K562 (cell line): ENCODE measurements around the gene SPNS2. TPM values are rescaled to one million over a fixed set of nuclear protein-coding genes. Genes with fewer than 3 reads are reported as not detected.
A peak's percentile ranks its signal among the peaks of the same experiment; 100 is the strongest.

ENCODE experiments used
- ATAC-seq: fragments of 200-7000 bp; cut with Tn5 transposase; 3 replicates; pipeline ENCODE4 v1.9.1; 2020; ENCODE audit warnings: moderate library complexity
- BruUV-seq: library from RNA; stranded (reverse); fragments of 400-500 nt; replicated peaks from 2 replicates; lab custom pipeline; 2021; lab: Mats Ljungman, UMichigan
- CTCF ChIA-PET: fragments of 300-600 bp; formaldehyde crosslinking; extraction: SDS; loops from one replicate; lab custom pipeline; 2021; ENCODE audit warnings: low intra/inter-chr PET ratio; lab: Yijun Ruan, JAX
- POLR2A ChIA-PET: fragments of 300-600, 350-650 bp; sonication (Branson Sonifier 250); formaldehyde crosslinking; extraction: SDS; loops from one replicate; lab custom pipeline; 2021; ENCODE audit warnings: antibody characterized with exemption, inconsistent platforms; lab: Yijun Ruan, JAX
- DNase-seq, 4 experiments: peaks; one replicate each; pipeline versions ENCODE4 v3.0.0 to v3.0.0-alpha.2; 2011 to 2018; ENCODE audit warnings: low spot score in 3 of 4, mixed read lengths in 3 of 4; ENCODE audit errors: extremely low read depth in 1 of 4
- FAIRE-seq: peaks from 2 replicates; lab custom pipeline; 2011; peaks lifted over from hg19 to GRCh38; lab: Jason Lieb, UNC
- H2AFZ ChIP-seq: 2 replicates; pipeline ENCODE4 v1.6.0; 2011; ENCODE audit warnings: low read depth, low read length, control low read depth, inconsistent platforms
- H3K27ac ChIP-seq: fragments of 200-600 bp; 3 replicates; pipeline ENCODE4 v1.8.0; 2011; ENCODE audit warnings: low read depth, mild to moderate bottlenecking, control low read depth, inconsistent platforms, low read length, moderate library complexity, mixed read lengths; ENCODE audit errors: extremely low read depth
- H3K27me3 ChIP-seq, 2 experiments: fragments of 300-600 bp in 1 of 2; 2 replicates in 1 of 2; 3 replicates in 1 of 2; pipeline versions ENCODE4 v1.6.0 to v1.8.0; 2011; ENCODE audit warnings: inconsistent platforms in 2 of 2, low read length in 2 of 2, mild to moderate bottlenecking in 1 of 2, mixed read lengths in 1 of 2, moderate library complexity in 1 of 2; ENCODE audit not compliant: control insufficient read depth in 2 of 2, insufficient read depth in 2 of 2
- H3K36me3 ChIP-seq: fragments of 300-600 bp; 3 replicates; pipeline ENCODE4 v1.8.0; 2011; ENCODE audit warnings: mild to moderate bottlenecking, low read length, inconsistent platforms; ENCODE audit not compliant: control insufficient read depth, insufficient read depth
- H3K4me1 ChIP-seq, 2 experiments: fragments of 200-600 bp in 1 of 2; replicated peaks in 1 of 2; 2 replicates in 1 of 2; 3 replicates in 1 of 2; pipeline versions ENCODE4 v1.5.1 to v1.8.0; 2011; ENCODE audit warnings: inconsistent platforms in 2 of 2, low read length in 2 of 2, mild to moderate bottlenecking in 1 of 2, mixed read lengths in 1 of 2, moderate library complexity in 1 of 2; ENCODE audit not compliant: control insufficient read depth in 2 of 2, insufficient read depth in 2 of 2
- H3K4me2 ChIP-seq: 2 replicates; pipeline ENCODE4 v1.6.1; 2011; ENCODE audit warnings: low read length, control low read depth, inconsistent platforms, mixed read lengths; ENCODE audit not compliant: insufficient read depth
- H3K4me3 ChIP-seq: fragments of 200-600 bp; sonication (generic), shearing (Covaris generic); 2 replicates; pipeline ENCODE4 v1.5.1; 2016; ENCODE audit warnings: control low read depth, inconsistent platforms
- H3K79me2 ChIP-seq: fragments of 200-600 bp; 3 replicates; pipeline ENCODE4 v1.8.0; 2011; ENCODE audit warnings: low read length, inconsistent platforms; ENCODE audit not compliant: control insufficient read depth, insufficient read depth
- H3K9ac ChIP-seq, 2 experiments: 2 replicates each; pipeline versions ENCODE4 v1.6.0 to v1.6.1; 2011; ENCODE audit warnings: low read depth in 2 of 2, low read length in 2 of 2, control low read depth in 1 of 2, inconsistent platforms in 1 of 2, mild to moderate bottlenecking in 1 of 2, mixed read lengths in 1 of 2; ENCODE audit not compliant: insufficient read depth in 1 of 2
- H3K9me1 ChIP-seq: one replicate; pipeline ENCODE4 v1.6.0; 2011; ENCODE audit warnings: inconsistent platforms, mild to moderate bottlenecking, low read length, moderate library complexity; ENCODE audit not compliant: control insufficient read depth, insufficient read depth
- H3K9me3 ChIP-seq: replicated peaks from 2 replicates; pipeline ENCODE4 v1.5.1; 2011; ENCODE audit warnings: low read depth, low read length, inconsistent platforms; ENCODE audit not compliant: control insufficient read depth, insufficient read depth
- H4K20me1 ChIP-seq: replicated peaks from 2 replicates; pipeline ENCODE4 v1.6.1; 2011; ENCODE audit warnings: low read length, inconsistent platforms, mixed read lengths; ENCODE audit not compliant: control insufficient read depth, insufficient read depth
- ESRRB ChIP-seq: fragments of 250-450 bp; sonication (Bioruptor Pico); IDR thresholded peaks from 2 replicates; pipeline ENCODE4 v1.5.0; 2020; ENCODE audit warnings: mild to moderate bottlenecking, moderate library complexity, borderline replicate concordance
- POLR2G ChIP-seq: fragments of 200-400 bp; formaldehyde crosslinking; IDR thresholded peaks from 2 replicates; pipeline ENCODE4 v1.6.1; 2017; ENCODE audit warnings: low read depth, mild to moderate bottlenecking, antibody characterized with exemption, low read length, moderate library complexity
- RBFOX2 ChIP-seq: fragments of 200-400 bp; formaldehyde crosslinking; IDR thresholded peaks from 2 replicates; pipeline ENCODE4 v1.6.1; 2017; ENCODE audit warnings: low read depth, mild to moderate bottlenecking, low read length, moderate library complexity
- ZNF24 ChIP-seq: fragments of 450-650 bp; IDR thresholded peaks from 2 replicates; pipeline ENCODE4 v1.6.1; 2016
- ZNF316 ChIP-seq: fragments of 450-650 bp; IDR thresholded peaks from 2 replicates; pipeline ENCODE4 v1.6.1; 2016
- WGBS: fragments of 100-300 bp; shearing (Covaris generic); methylation state at CpG from one replicate; pipeline ENCODE4 v1.1.6; 2016; ENCODE audit warnings: low coverage, mixed read lengths; ENCODE audit not compliant: insufficient coverage; ENCODE audit errors: missing lambda C conversion rate; 5-methylcytosine and 5-hydroxymethylcytosine counted together
- in situ Hi-C: fragments of 300-500 bp; cut with MboI; formaldehyde crosslinking; loops from 4 replicates; pipeline ENCODE4 v1.15.0; 2018; ENCODE audit warnings: inconsistent platforms, mixed read lengths
- intact Hi-C: fragments of 100-400 bp; cut with micrococcal nuclease; formaldehyde crosslinking; loops from 2 replicates; pipeline ENCODE4 v1.14.2; 2022
- polyA plus RNA-seq, 8 experiments: library from polyadenylated mRNA; depleted of rRNA in 4 of 8; stranded (reverse) in 5 of 8; unstranded in 3 of 8; fragments of >200 nt; fragmentation: Nextera tagmentation in 2 of 8; fragmentation: Illumina TruSeq in 1 of 8; extraction: Ambion mirVana in 2 of 8; extraction: Trizol in 1 of 8; gene quantifications; 2 replicates each; pipeline versions ENCODE4 v1.2.1 to v1.2.3, GENCODE V29; 2011 to 2014; ENCODE audit warnings: inconsistent platforms in 1 of 8, missing spikeins in 1 of 8
- total RNA-seq, 7 experiments: library from RNA; depleted of rRNA in 6 of 7; stranded (reverse); fragments of >200 nt in 6 of 7; fragmentation: Illumina TruSeq in 2 of 7; extraction: Trizol in 2 of 7; gene quantifications; 2 replicates each; pipeline versions ENCODE4 v1.2.1 to v1.2.3, GENCODE V29; 2011 to 2021; ENCODE audit warnings: low replicate concordance in 1 of 7

The SPNS2 gene
- total and polyA plus RNA-seq, 9 of the 15 experiments (the other 6 are each of a cell fraction or from before 2014, with no cell fraction given), result 0.06 TPM; not detected in 8

DNA sequence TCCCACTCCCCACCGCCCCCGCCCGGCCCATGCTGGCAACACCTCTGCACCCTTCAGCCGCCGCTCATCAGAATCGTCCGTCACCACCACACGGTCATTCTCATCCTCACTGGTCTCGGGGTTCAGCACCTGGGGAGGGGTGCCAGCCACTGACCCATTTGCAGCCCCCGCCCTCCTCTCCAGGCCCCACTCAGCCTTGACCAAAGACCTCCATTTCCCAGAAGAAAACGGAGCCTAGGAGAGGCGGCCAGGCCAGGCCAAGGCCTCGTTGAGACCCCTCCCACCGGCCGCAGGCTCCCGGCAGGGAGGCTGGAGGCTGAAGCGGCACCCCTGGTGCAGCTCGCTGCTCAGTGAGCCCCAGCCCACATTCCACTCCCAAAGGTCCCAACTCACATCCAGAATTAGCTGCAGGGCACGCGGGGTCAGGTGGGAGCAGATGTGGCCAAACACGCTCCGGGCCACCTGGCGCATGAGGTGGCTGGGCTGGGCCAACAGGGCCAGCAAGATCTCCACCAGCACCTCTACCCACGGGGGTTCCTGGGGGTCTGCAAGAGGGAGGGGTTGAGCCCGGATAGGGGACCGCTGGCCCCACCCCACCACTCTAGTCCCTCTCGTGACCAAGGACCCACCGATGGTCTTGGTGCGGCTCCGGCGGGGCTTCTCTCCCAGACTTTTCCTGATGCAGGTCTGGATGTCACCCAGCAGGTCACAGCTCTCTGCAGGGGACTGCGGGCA is 46.7 kb downstream of the SPNS2 start:
- Histone ChIP-seq H3K27me3 (no peaks in the 10 kb centered on the region), H3K79me2 (no peaks in the 10 kb centered on the region), H2AFZ (no peak overlapping the region), H3K4me3 (no peak overlapping the region), H3K9me1 (no peaks in the 10 kb centered on the region), H3K36me3 (peaks cover 90% of the 10 kb centered on the region; the same call in 2 of the 3 replicates), H3K9me3 (no peaks in the 10 kb centered on the region), H3K4me1 (peaks cover 0 to 59% of the 10 kb centered on the region in 2 experiments; a peak in 2 of 5 replicates), H3K9ac (peak overlapping the region in 1 of 2 experiments; percentile 9; a peak in 1 of 4 replicates), H3K27ac (no peak overlapping the region), H4K20me1 (no peaks in the 10 kb centered on the region), H3K4me2 (no peak overlapping the region)
- no peak for DNase-seq
- no peak for FAIRE-seq
- intact Hi-C loops, result no loop called here
- 83% methylated on average over 15 of the region's 32 CpGs for WGBS
- BruUV-seq, result no TSS peak
- TF ChIP-seq ESRRB (CRISPR knock-in tag) (no peak), RBFOX2 (peak; percentile 63), ZNF316 (no peak), POLR2G (peak; percentile 62), ZNF24 (no peak)
- ChIA-PET POLR2A (no interaction called here), CTCF (no interaction called here)
- no peak for ATAC-seq
- in situ Hi-C loops, result no loop called here
